OCI-LY7 (cell line): ENCODE measurements around the gene EPAS1. TPM values are rescaled to one million over a fixed set of nuclear protein-coding genes. Genes with fewer than 3 reads are reported as not detected.

Source experiments
- BruUV-seq: library from RNA; stranded (reverse); fragments of 400-500 nt; replicated peaks from 2 replicates; lab custom pipeline; 2021; lab: Mats Ljungman, UMichigan
- CTCF ChIA-PET: fragments of 300-600 bp; sonication (Branson Sonifier 250); formaldehyde crosslinking; loops from one replicate; lab custom pipeline; 2022; ENCODE audit warnings: antibody characterized with exemption; ENCODE audit not compliant: unreplicated experiment; lab: Charles Lee
- POLR2A ChIA-PET: fragments of 300-600 bp; sonication (Branson Sonifier 250); formaldehyde crosslinking; loops from one replicate; lab custom pipeline; 2022; ENCODE audit warnings: antibody characterized with exemption; lab: Charles Lee
- DNase-seq: peaks from one replicate; pipeline ENCODE4 v3.0.0-alpha.2; 2015; ENCODE audit warnings: low spot score
- H2AFZ ChIP-seq: fragments of 200-600 bp; sonication (generic), shearing (Covaris generic); 2 replicates; pipeline ENCODE4 v1.6.1; 2014; ENCODE audit warnings: mild to moderate bottlenecking, antibody characterized with exemption, low read length, moderate library complexity
- H3K27ac ChIP-seq: fragments of 200-600 bp; sonication (generic); 2 replicates; pipeline ENCODE4 v1.5.1; 2014; ENCODE audit warnings: mixed run types, low read depth, mild to moderate bottlenecking, moderate library complexity, low read length, inconsistent platforms; ENCODE audit not compliant: poor library complexity, severe bottlenecking
- H3K36me3 ChIP-seq: fragments of 200-600 bp; sonication (generic); 2 replicates; pipeline ENCODE4 v1.6.1; 2014; ENCODE audit warnings: mild to moderate bottlenecking, antibody characterized with exemption, low read length, moderate library complexity, mixed read lengths; ENCODE audit not compliant: insufficient read depth
- H3K4me1 ChIP-seq: fragments of 200-600 bp; sonication (generic); 2 replicates; pipeline ENCODE4 v1.5.1; 2014; ENCODE audit warnings: mild to moderate bottlenecking, low read length; ENCODE audit not compliant: insufficient read depth, poor library complexity, severe bottlenecking
- H3K4me2 ChIP-seq: fragments of 200-600 bp; sonication (generic); 2 replicates; pipeline ENCODE4 v1.6.1; 2014; ENCODE audit warnings: mild to moderate bottlenecking, low read length
- H3K4me3 ChIP-seq: fragments of 200-600 bp; sonication (generic); 2 replicates; pipeline ENCODE4 v1.5.1; 2014; ENCODE audit warnings: mild to moderate bottlenecking, low read depth, low read length; ENCODE audit not compliant: poor library complexity, severe bottlenecking
- H3K79me2 ChIP-seq: fragments of 200-600 bp; sonication (generic); 2 replicates; pipeline ENCODE4 v1.6.1; 2016; ENCODE audit warnings: low read depth, mild to moderate bottlenecking, low read length, moderate library complexity, mixed read lengths; ENCODE audit not compliant: insufficient read depth
- H3K9me2 ChIP-seq: fragments of 200-600 bp; sonication (generic); 2 replicates; pipeline ENCODE4 v1.6.1; 2016; ENCODE audit warnings: mild to moderate bottlenecking, low read length, mixed read lengths; ENCODE audit not compliant: insufficient read depth
- H3K9me3 ChIP-seq: fragments of 200-600 bp; sonication (generic); 2 replicates; pipeline ENCODE4 v1.6.1; 2014; ENCODE audit warnings: mild to moderate bottlenecking, mixed run types, low read length, mixed read lengths
- H4K20me1 ChIP-seq: fragments of 200-600 bp; sonication (generic); 2 replicates; pipeline ENCODE4 v1.6.1; 2014; ENCODE audit warnings: mild to moderate bottlenecking, antibody characterized with exemption, low read length, moderate library complexity, mixed read lengths; ENCODE audit not compliant: insufficient read depth
- CTCF ChIP-seq: fragments of 200-600 bp; sonication (generic); conservative IDR thresholded peaks from 2 replicates; pipeline ENCODE4 v1.5.1; 2014; ENCODE audit warnings: mild to moderate bottlenecking, antibody characterized with exemption, low read length, moderate library complexity, mixed read lengths
- EZH2phosphoT487 ChIP-seq: fragments of 200-600 bp; sonication (generic); IDR thresholded peaks from 2 replicates; pipeline ENCODE4 v1.6.1; 2018; ENCODE audit warnings: low read depth, borderline replicate concordance, mild to moderate bottlenecking, mixed run types, antibody characterized with exemption, low read length, moderate library complexity, mixed read lengths
- intact Hi-C: fragments of 100-400 bp; cut with micrococcal nuclease; formaldehyde crosslinking; loops from one replicate; pipeline ENCODE4 v1.10.0; 2022; ENCODE audit not compliant: unreplicated experiment
- total RNA-seq, 2 experiments: library from RNA; depleted of rRNA in 1 of 2; stranded (reverse); fragments of >200 nt in 1 of 2; shearing (Covaris generic) in 1 of 2; gene quantifications; 2 replicates each; pipeline ENCODE4 v1.2.3, GENCODE V29; 2014 to 2022

EPAS1 gene
- total RNA-seq, 2 experiments from 2014 or later = 0.74 TPM; not detected in 1

- no peak overlapping the region for H3K4me2 ChIP-seq
- H3K4me3 ChIP-seq = no peak overlapping the region
- H3K9me3 ChIP-seq = no peaks in the 10 kb centered on the region
- no peaks in the 10 kb centered on the region for H3K4me1 ChIP-seq
- H4K20me1 ChIP-seq = no peaks in the 10 kb centered on the region
- H3K9me2 ChIP-seq = no peaks in the 10 kb centered on the region
- no TSS peak for BruUV-seq
- H3K79me2 ChIP-seq = no peaks in the 10 kb centered on the region
- no peaks in the 10 kb centered on the region for H3K36me3 ChIP-seq
- no peak overlapping the region for H3K27ac ChIP-seq
- H2AFZ ChIP-seq = no peak overlapping the region
- ChIA-PET CTCF (no interaction called here), POLR2A (no interaction called here)
- TF ChIP-seq EZH2phosphoT487 (no peak), CTCF (no peak)
- DNase-seq = no peak
- intact Hi-C loops = no loop called here
Measured at GRCh38 chr2:46376586-46376985, 79.4 kb downstream of the EPAS1 start.

- Histone ChIP-seq H3K9me3 (no peaks in the 10 kb centered on the region), H3K9me2 (no peaks in the 10 kb centered on the region), H4K20me1 (no peaks in the 10 kb centered on the region), H3K4me3 (no peak overlapping the region), H3K4me1 (no peaks in the 10 kb centered on the region), H3K79me2 (no peaks in the 10 kb centered on the region), H3K4me2 (no peak overlapping the region), H3K36me3 (no peaks in the 10 kb centered on the region), H3K27ac (no peak overlapping the region), H2AFZ (no peak overlapping the region)
- CTCF ChIA-PET = no interaction called here
- intact Hi-C loops = no loop called here
- POLR2A ChIA-PET = no interaction called here
- TF ChIP-seq CTCF (no peak), EZH2phosphoT487 (no peak)
- no TSS peak for BruUV-seq
- DNase-seq = no peak
Measured at GRCh38 chr2:46377101-46377581, 79.9 kb downstream of the EPAS1 start.

- no peak overlapping the region for H3K4me2 ChIP-seq
- H3K9me2 ChIP-seq = no peaks in the 10 kb centered on the region
- ChIA-PET CTCF (no interaction called here), POLR2A (no interaction called here)
- H3K36me3 ChIP-seq = no peaks in the 10 kb centered on the region
- no TSS peak for BruUV-seq
- no peak overlapping the region for H2AFZ ChIP-seq
- H3K9me3 ChIP-seq = no peaks in the 10 kb centered on the region
- DNase-seq = no peak
- H4K20me1 ChIP-seq = no peaks in the 10 kb centered on the region
- H3K4me1 ChIP-seq = no peaks in the 10 kb centered on the region
- H3K79me2 ChIP-seq = no peaks in the 10 kb centered on the region
- TF ChIP-seq CTCF = no peak
- TF ChIP-seq EZH2phosphoT487 = no peak
- H3K27ac ChIP-seq = no peak overlapping the region
- H3K4me3 ChIP-seq = no peak overlapping the region
- intact Hi-C loops = no loop called here
Measured at GRCh38 chr2:46377666-46378560, 80.7 kb downstream of the EPAS1 start.
